Neural progenitor cell (in vitro differentiated cells): Measurements from ENCODE around the gene ANAPC15. TPM values are rescaled to one million over a fixed set of nuclear protein-coding genes. Genes with fewer than 3 reads are reported as not detected.

Experiments
- DNase-seq: peaks from one replicate; pipeline ENCODE4 v3.0.0-alpha.2; 2016; ENCODE audit warnings: low spot score
- H2AFZ ChIP-seq: fragments of 200-600 bp; sonication (generic); replicated peaks from 2 replicates; pipeline ENCODE4 v1.6.1; 2016; ENCODE audit warnings: antibody characterized with exemption
- H3F3A ChIP-seq: fragments of 200-600 bp; sonication (generic); 2 replicates; pipeline ENCODE4 v1.6.1; 2016; ENCODE audit warnings: antibody characterized with exemption, low read depth
- H3K27ac ChIP-seq: fragments of 200-600 bp; sonication (generic); 2 replicates; pipeline ENCODE4 v1.5.1; 2016; ENCODE audit warnings: mild to moderate bottlenecking
- H3K27me3 ChIP-seq: fragments of 200-600 bp; sonication (generic); 2 replicates; pipeline ENCODE4 v1.6.1; 2016; ENCODE audit warnings: mild to moderate bottlenecking, moderate library complexity
- H3K36me3 ChIP-seq: fragments of 200-600 bp; sonication (generic); 2 replicates; pipeline ENCODE4 v1.5.1; 2016
- H3K4me1 ChIP-seq: fragments of 200-600 bp; sonication (generic); 2 replicates; pipeline ENCODE4 v1.6.1; 2016; ENCODE audit warnings: mixed run types
- H3K4me2 ChIP-seq: fragments of 200-600 bp; sonication (generic); 2 replicates; pipeline ENCODE4 v1.6.1; 2016
- H3K4me3 ChIP-seq: fragments of 200-600 bp; sonication (generic); 2 replicates; pipeline ENCODE4 v1.5.1; 2016
- H3K79me2 ChIP-seq: fragments of 200-600 bp; sonication (generic); 2 replicates; pipeline ENCODE4 v1.6.1; 2016; ENCODE audit warnings: low read depth
- H3K9ac ChIP-seq: fragments of 200-600 bp; sonication (generic); 2 replicates; pipeline ENCODE4 v1.6.1; 2016
- H3K9me3 ChIP-seq: fragments of 200-600 bp; sonication (generic); 2 replicates; pipeline ENCODE4 v1.5.1; 2016; ENCODE audit warnings: low read depth
- H4K20me1 ChIP-seq: fragments of 200-600 bp; sonication (generic); 2 replicates; pipeline ENCODE4 v1.6.1; 2016; ENCODE audit warnings: low read depth
- H3K27ac Mint-ChIP-seq: 3 replicates; pipeline ENCODE4 v1.8.0; 2021; ENCODE audit warnings: mixed read lengths
- H3K27me3 Mint-ChIP-seq: 2 replicates; pipeline ENCODE4 v1.8.0; 2022; ENCODE audit warnings: low read depth, mild to moderate bottlenecking, inconsistent platforms, moderate library complexity, mixed read lengths; ENCODE audit not compliant: insufficient read depth
- H3K36me3 Mint-ChIP-seq: 3 replicates; pipeline ENCODE4 v1.8.0; 2021; ENCODE audit warnings: mixed read lengths
- H3K4me1 Mint-ChIP-seq: 3 replicates; pipeline ENCODE4 v1.8.0; 2021; ENCODE audit warnings: mixed read lengths
- H3K4me3 Mint-ChIP-seq: 3 replicates; pipeline ENCODE4 v1.8.0; 2021; ENCODE audit warnings: mild to moderate bottlenecking, moderate library complexity, mixed read lengths
- H3K9me3 Mint-ChIP-seq: 3 replicates; pipeline ENCODE4 v1.8.0; 2020; ENCODE audit warnings: mixed read lengths
- CTCF ChIP-seq: fragments of 200-600 bp; sonication (generic); IDR thresholded peaks from 2 replicates; pipeline ENCODE4 v1.5.1; 2017; ENCODE audit warnings: antibody characterized with exemption, mild to moderate bottlenecking
- EZH2 ChIP-seq: fragments of 200-600 bp; sonication (generic); IDR thresholded peaks from 2 replicates; pipeline ENCODE4 v1.6.1; 2017; ENCODE audit warnings: antibody characterized with exemption, mild to moderate bottlenecking, moderate library complexity
- EZH2phosphoT487 ChIP-seq: fragments of 200-600 bp; sonication (generic); IDR thresholded peaks from 2 replicates; pipeline ENCODE4 v1.6.1; 2017; ENCODE audit warnings: antibody characterized with exemption
- total RNA-seq: library from RNA; depleted of rRNA; stranded (reverse); fragments of >200 nt; gene quantifications from 2 replicates; pipeline ENCODE4 v1.2.3, GENCODE V29; 2015; ENCODE audit warnings: low replicate concordance

The ANAPC15 gene
- total RNA-seq, 1 donor from 2014 or later, result 45.6 TPM

GRCh38 chr11:72124046-72124445, 11.6 kb upstream of the ANAPC15 start:
- Histone ChIP-seq H3K27ac (no peak overlapping the region), H3K4me3 (no peak overlapping the region), H3K4me1 (no peaks in the 10 kb centered on the region), H3K36me3 (no peaks in the 10 kb centered on the region), H3K9ac (no peak overlapping the region), H3K9me3 (peaks cover 11% of the 10 kb centered on the region), H2AFZ (no peak overlapping the region), H3K4me2 (no peak overlapping the region), H4K20me1 (no peaks in the 10 kb centered on the region), H3K79me2 (no peaks in the 10 kb centered on the region), H3F3A (no peaks in the 10 kb centered on the region), H3K27me3 (no peaks in the 10 kb centered on the region)
- Mint-ChIP-seq H3K36me3 (peaks cover 3% of the 10 kb centered on the region), H3K4me3 (no peak overlapping the region), H3K27me3 (peaks cover 8% of the 10 kb centered on the region), H3K9me3 (peaks cover 13% of the 10 kb centered on the region), H3K4me1 (no peaks in the 10 kb centered on the region), H3K27ac (no peak overlapping the region)
- TF ChIP-seq CTCF (no peak), EZH2phosphoT487 (no peak), EZH2 (no peak)
- no peak for DNase-seq

- DNase-seq, result no peak
- H3K9me3 ChIP-seq, result peaks cover 9% of the 10 kb centered on the region
- no peaks in the 10 kb centered on the region for H3K79me2 ChIP-seq
- peaks cover 4% of the 10 kb centered on the region for H3K9me3 Mint-ChIP-seq
- no peaks in the 10 kb centered on the region for H4K20me1 ChIP-seq
- H3K4me2 ChIP-seq, result no peak overlapping the region
- H3K36me3 ChIP-seq, result no peaks in the 10 kb centered on the region
- TF ChIP-seq EZH2, result no peak
- no peak for TF ChIP-seq CTCF
- no peak for TF ChIP-seq EZH2phosphoT487
- H3K4me1 Mint-ChIP-seq, result no peaks in the 10 kb centered on the region
- no peaks in the 10 kb centered on the region for H3K36me3 Mint-ChIP-seq
- no peak overlapping the region for H3K4me3 ChIP-seq
- H2AFZ ChIP-seq, result no peak overlapping the region
- no peak overlapping the region for H3K9ac ChIP-seq
- no peaks in the 10 kb centered on the region for H3K27me3 ChIP-seq
- peaks cover 6% of the 10 kb centered on the region for H3K27me3 Mint-ChIP-seq
- H3K4me1 ChIP-seq, result no peaks in the 10 kb centered on the region
- H3K27ac Mint-ChIP-seq, result no peak overlapping the region
- H3K4me3 Mint-ChIP-seq, result no peak overlapping the region
- H3K27ac ChIP-seq, result no peak overlapping the region
- H3F3A ChIP-seq, result no peaks in the 10 kb centered on the region
These were observed 10.7 kb upstream of the ANAPC15 start for GRCh38 chr11:72123117-72123653.

- Histone ChIP-seq H2AFZ (no peak overlapping the region), H3K4me2 (no peak overlapping the region), H3K79me2 (no peaks in the 10 kb centered on the region), H3K9me3 (peaks cover 6% of the 10 kb centered on the region), H3K36me3 (no peaks in the 10 kb centered on the region), H3F3A (no peaks in the 10 kb centered on the region), H3K4me1 (no peaks in the 10 kb centered on the region), H3K4me3 (no peak overlapping the region), H3K9ac (no peak overlapping the region), H4K20me1 (no peaks in the 10 kb centered on the region), H3K27me3 (peaks cover 2% of the 10 kb centered on the region), H3K27ac (no peak overlapping the region)
- H3K27me3 Mint-ChIP-seq, result peaks cover 4% of the 10 kb centered on the region
- DNase-seq, result no peak
- no peaks in the 10 kb centered on the region for H3K9me3 Mint-ChIP-seq
- no peaks in the 10 kb centered on the region for H3K36me3 Mint-ChIP-seq
- TF ChIP-seq EZH2phosphoT487 (no peak), EZH2 (no peak), CTCF (no peak)
- H3K4me3 Mint-ChIP-seq, result no peak overlapping the region
- H3K4me1 Mint-ChIP-seq, result no peaks in the 10 kb centered on the region
- H3K27ac Mint-ChIP-seq, result no peak overlapping the region
These were observed 10.1 kb upstream of the ANAPC15 start for GRCh38 chr11:72122607-72123006.
